Measurements from ENCODE around the gene TAX1BP3.
"Not testable (repeated sequence)": the region's sequence is repeated elsewhere in the genome, so short reads cannot be mapped to it uniquely, and the experiment has no call there.

Gene TAX1BP3

GRCh38 chr17:3668279-3669084, at the start of gene TAX1BP3, which contains the start of gene EMC6:
TSS of gene TAX1BP3 (minus strand) at chr17:3668578. CDS start at chr17:3668526, 52 bp downstream.
TSS of gene EMC6 (plus strand) at chr17:3668812. CDS start at chr17:3669147, 335 bp downstream.
- peak; percentile 94 to 97 (median 95) for DNase-seq

- DNase-seq: no peak
Observed at GRCh38 chr17:3715296-3715695, 46.9 kb upstream of the TAX1BP3 start.

DNA sequence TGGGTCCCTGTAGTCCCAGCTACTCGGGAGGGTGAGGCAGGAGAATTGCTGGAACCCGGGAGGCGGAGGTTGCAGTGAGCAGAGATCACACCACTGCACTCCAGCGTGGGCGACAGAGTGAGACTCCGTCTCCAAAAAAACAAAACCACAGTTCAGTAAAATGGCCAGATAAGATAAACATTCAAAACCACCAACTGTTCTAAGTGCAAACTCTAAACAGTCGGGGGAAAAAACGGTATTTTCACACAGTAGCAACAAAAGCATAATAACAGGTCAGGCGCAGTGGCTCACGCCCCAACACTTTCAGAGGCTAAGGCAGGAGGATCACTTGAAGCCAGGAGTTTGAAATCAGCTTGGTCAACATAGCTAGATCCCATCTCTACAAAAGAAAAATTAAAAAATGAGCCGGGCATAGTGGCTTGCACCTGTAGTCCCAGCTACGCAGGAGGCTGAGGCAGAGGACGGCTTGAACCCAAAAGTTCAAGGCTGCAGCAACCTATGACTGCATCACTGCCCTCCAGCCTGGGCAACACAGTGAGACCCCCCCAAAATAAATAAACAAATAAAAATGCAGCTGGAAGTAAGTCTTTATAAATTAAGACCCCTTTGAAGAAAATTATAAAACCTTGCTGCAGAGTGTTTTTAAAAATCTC, 44.6 kb upstream of the TAX1BP3 start:
- DNase-seq: no peak

DNA sequence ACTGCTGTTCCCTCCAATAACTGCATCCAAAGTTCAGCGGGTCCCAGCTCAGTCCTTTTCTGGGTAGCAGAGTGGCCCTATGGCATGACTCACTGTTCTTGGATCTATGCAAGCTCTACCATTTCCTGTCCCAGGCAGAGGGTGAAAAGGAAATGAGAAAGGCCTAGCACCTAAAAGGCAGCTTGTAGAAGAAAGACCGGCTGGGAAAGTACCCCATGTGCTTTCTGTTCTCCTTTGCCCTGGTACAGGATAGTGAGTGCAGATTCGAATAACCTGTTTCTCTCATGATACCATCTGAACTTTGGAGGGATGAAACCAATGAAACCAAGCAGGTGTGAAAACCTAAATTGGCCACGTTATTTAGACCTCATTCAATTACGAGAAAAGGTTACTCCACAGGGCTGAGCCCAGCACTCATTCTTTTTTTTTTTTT, 42.6 kb upstream of the TAX1BP3 start:
- no peak for DNase-seq

- DNase-seq: no peak
Observed at GRCh38 chr17:3708366-3708765, 40.0 kb upstream of the TAX1BP3 start.

- not testable (repeated sequence) for DNase-seq
Observed at GRCh38 chr17:3705718-3705984, 37.3 kb upstream of the TAX1BP3 start.

GRCh38 chr17:3704931-3705717, 36.7 kb upstream of the TAX1BP3 start:
- no peak for DNase-seq

DNA sequence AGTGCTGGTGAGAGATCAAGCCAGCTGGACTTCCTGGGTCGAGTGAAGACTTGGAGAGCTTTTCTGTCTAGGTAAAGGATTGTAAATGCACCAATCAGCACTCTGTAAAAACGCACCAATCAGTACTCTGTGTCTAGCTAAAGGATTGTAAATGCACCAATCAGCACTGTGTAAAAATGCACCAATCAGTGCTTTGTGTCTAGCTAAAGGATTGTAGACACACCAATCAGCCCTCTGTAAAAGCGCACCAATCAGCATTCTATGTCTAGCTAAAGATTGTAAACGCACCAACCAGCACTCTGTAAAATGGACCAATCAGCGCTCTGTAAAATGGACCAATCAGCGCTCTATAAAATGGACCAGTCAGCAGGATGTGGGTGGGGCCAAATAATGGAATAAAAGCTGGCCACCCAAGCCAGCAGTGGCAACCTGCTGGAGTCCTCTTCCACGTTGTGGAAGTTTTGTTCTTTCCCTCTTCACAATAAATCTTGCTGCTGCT, 33.7 kb upstream of the TAX1BP3 start:
- DNase-seq: not testable (repeated sequence)

DNA sequence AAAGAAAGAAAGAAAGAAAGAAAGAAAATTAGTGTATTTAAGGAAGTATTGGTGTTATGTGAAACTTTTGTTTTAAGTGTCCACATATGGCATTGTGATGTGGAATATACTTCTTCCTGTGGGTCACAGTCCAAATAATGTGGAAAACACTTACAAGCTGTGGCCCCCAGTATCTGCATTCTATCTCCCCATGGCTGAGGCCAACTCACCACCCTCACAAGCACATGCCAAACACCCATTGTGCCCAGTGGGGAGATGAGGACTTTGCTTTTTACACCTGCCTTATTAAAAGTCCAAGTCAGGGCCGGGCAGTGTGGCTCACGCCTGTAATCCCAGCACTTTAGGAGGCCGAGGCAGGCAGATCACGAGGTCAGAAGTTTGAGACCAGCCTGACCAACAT, 31.6 kb upstream of the TAX1BP3 start:
- DNase-seq: no peak

DNA sequence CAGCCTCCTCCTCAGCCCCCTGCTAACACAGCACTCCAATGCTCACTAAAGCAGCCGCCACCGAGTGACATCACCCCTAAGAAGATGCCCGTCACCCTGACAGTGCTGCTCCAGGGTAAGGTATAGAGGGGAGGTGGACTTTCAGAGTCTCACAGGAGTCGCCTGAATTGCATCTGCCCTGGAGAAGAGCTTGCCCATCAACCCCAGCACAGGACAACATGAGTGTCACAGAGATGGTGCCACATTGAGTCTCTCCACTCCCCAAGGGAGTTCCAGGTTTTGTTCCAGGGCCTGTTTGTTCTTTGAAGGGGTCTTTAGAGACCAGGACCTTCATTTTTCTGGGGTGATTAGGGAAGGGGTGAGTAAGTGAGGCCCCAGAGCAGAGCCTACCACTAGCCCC, 29.8 kb upstream of the TAX1BP3 start:
- no peak for DNase-seq

GRCh38 chr17:3697103-3697476, 28.7 kb upstream of the TAX1BP3 start:
- DNase-seq: no peak

DNA sequence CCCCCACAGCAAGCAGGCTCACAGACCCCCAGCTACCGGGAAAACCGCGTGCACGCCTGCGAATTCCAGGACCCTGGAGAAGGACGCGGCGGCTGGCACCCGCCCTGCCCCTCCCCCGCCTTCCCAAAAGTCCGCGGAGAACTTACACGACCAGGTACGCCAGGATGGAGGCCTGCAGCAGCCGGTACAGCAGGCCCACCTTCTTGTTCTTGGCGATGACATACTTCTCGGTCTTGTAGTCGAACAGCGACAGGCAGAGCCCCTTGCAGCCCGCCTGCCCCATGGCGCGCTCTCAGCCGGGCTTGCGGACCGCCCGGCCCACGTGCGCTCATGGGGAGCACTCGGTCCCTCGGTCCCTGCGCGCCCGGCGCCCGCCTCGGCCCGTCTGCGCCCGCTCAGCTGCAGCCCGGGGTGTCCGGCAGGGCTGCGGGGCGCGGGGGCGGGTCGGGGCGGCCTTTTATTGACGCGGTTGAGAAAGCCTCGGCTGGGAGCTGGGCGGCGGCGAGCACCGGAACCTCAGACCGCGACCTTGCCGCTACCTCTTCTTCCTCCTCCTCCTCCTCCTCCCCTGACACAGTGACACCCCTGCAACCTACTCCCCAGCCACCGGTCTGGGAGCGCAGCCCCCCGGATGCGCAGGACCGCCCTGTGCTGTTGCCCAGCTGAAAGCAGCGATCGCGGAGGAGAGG, 27.5 kb upstream of the TAX1BP3 start, which contains the start of gene P2RX5:
Gene P2RX5 (minus strand): TSS at position 433 of the 689 bp plus-strand sequence. CDS start 150 bp downstream, at position 283.
- peak in 2 of 3 experiments; percentile 33 to 42 for DNase-seq

DNA sequence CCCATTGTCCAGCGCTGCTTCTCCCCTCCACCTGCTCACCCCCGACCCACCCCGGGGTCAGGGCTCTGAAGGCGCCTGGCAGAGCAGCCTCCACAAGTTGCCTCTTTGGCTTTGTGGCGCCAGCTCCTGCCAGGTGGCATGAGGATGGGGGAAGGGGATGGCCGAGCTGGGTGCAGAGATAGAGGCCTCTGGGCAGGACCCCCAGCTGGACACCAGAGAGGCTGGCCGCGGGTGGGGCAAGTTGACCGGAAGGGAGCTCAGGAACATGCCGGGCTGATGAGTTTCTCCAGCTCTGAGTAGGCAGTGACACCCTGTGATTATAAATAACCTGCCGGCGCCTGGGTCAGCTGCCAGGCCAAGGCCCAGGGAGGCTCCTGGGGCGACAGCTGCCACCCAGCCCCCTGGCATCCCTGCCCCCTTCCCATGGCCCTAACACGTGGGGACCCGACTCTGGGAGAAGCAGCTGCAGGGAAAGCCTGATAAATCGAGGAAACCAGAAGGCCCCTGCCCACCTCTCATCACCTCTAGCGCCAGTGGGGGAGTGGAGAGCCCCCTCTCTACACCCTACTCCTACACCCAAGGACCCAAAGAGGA, 26.8 kb upstream of the TAX1BP3 start:
- peak in 2 of 3 experiments; percentile 56 to 68 for DNase-seq

GRCh38 chr17:3693829-3694231, 25.5 kb upstream of the TAX1BP3 start:
- no peak for DNase-seq

DNA sequence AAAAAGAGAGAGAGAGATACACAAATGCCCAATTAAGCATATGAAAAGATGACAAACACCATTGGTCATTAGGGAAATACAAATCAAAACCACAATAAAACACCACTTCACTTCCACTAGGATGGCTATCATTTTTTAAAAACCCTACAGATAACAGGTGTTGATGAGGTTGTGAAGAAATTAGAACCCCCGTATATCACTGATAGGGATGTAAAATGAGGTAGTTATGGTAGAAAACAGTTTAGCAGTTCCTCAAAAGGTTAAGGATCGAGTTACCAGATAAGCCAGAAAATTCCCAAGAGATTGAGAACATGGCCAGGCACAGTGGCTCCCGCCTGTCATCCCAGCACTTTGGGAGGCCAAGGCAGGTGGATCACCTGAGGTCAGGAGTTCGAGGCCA, 24.8 kb upstream of the TAX1BP3 start:
- DNase-seq: no peak

- no peak for DNase-seq
Observed at GRCh38 chr17:3692346-3692745, 24.0 kb upstream of the TAX1BP3 start.

GRCh38 chr17:3691617-3692067, 23.3 kb upstream of the TAX1BP3 start:
- no peak for DNase-seq

- no peak for DNase-seq
Observed at GRCh38 chr17:3690094-3690715, 21.8 kb upstream of the TAX1BP3 start.

DNA sequence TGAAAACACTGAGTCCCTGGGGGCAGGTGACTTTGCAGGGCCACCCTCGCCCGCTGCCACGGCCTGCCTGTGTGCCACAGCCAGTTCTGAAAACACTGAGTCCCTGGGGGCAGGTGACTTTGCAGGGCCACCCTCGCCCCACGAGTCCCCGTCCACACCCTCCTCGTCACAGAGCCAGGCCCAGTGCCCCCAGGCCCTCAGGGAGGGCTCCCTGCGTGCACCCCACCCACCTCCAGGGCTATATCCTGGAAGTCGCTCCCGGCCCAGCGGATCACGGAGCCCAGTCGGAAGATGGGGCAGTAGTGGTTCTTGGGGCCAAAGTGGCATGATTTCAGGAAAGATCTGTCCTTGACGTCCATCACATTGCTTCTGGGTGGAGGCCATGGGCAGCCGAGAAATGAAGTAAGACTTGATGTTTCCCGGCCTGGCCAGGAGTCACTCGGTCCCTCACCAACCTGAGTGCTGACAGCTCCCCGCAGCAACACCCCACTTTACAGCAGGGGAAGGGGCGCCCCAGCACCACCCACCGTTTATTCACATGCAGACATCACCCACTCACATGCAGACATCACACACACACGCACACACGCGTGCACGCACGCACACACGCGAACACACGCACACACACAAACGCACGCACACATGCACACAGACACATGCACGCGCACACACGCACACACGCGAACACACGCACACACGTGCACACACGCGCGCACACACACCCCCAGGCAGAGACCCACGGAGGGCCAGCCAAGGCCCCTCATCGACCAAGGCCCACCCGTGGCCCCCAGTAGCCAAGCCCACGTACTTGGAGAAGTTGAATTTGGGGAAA, 21.1 kb upstream of the TAX1BP3 start:
- DNase-seq: no peak

- no peak for DNase-seq
Observed at GRCh38 chr17:3688852-3689261, 20.5 kb upstream of the TAX1BP3 start.
